HG03565 (cell line): ENCODE measurements around the gene CCDC50.
A peak's percentile ranks its signal among the peaks of the same experiment; 100 is the strongest.

Experiments used
- ATAC-seq: cut with Tn5 transposase; IDR thresholded peaks from one replicate; pipeline ENCODE4 v1.9.1; 2021; ENCODE audit warnings: mild to moderate bottlenecking, moderate library complexity; ENCODE audit not compliant: unreplicated experiment

The CCDC50 gene

DNA sequence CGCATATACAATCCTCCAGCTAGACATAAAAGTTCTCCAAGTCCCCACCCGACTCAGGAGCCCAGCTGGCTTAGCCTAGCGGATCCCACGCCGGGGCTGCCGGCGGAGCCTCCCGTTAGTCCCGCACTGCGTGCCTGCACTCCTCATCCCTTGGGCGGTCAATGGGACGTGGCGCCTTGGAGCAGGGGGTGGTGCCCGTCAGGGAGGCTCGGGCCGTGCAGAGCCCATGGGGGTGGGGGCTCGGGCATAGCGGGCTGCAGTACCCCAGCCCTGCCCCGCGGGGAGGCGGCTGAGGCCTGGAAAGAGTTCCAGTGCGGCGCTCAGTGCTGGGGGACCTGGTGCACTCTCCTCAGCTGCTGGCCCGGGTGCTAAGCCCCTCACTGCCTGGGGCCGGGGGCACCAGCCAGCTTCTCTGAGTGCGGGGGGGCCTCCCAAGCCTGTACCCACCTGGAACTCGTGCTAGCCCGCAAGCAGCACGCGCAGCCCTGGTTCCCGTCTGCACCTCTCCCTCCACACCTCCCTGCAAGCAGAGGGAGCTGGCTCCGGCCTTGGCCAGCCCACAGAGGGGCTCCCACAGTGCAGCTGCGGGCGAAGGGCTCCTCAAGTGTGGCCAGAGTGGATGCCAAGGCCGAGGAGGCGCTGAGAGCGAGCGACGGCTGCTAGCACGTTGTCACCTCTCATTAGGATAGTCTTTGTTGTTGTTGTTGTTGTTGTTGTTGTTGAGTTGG lies 12.2 kb upstream of the CCDC50 start:
- ATAC-seq, result no peak

DNA sequence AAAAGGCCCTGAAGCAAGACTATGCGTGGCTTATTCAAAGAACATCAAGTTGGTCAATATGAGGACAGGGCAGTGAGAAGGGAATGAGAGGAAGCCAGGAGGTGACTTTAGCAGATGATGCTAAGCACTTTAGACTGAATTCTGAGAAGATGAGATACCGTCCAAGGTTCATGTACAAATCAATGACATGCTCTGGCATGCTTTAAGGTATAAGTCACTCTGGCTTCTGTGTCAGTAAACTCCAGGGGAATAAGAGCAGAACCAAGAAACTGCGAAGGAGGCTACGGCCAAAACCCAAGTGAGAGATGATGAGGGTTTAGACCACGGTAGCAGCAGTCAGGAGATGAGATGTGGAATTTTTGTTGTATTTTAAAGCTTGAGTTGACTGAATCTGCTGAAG lies 8.9 kb upstream of the CCDC50 start:
- no peak for ATAC-seq

DNA sequence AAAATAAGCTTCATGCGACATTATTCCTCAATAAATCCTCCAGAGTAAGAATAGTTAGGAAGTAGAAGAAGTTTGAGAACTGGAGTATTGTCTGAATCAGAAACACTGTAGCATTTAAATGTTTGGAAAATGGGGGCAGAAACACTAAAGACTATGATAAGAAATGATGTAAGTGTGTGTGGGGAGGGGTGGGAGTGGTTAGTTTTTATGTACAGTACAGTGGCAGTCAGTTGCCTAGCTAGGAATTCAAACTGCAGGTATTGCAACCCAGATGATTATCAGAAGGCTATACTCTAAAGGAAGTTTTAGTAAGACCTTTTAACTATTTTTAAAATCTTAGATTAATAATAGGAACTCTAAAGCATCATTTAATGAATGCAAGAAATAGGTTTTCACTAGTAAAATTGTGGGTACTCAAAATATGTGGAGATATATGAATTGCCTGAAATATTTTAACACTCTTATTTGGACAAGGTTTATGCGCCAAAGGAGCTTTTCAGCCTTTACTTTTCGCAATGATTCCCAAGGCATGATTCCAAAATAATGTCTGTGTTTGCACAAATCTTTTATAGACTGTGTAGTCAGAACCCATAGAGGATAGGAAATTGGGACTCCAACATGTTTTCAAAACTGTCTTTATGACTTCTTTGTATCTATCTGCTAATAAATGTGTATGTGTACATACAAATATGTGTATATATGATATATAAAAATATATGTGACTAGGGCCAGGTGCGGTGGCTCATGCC lies 8.0 kb upstream of the CCDC50 start:
- no peak for ATAC-seq

DNA sequence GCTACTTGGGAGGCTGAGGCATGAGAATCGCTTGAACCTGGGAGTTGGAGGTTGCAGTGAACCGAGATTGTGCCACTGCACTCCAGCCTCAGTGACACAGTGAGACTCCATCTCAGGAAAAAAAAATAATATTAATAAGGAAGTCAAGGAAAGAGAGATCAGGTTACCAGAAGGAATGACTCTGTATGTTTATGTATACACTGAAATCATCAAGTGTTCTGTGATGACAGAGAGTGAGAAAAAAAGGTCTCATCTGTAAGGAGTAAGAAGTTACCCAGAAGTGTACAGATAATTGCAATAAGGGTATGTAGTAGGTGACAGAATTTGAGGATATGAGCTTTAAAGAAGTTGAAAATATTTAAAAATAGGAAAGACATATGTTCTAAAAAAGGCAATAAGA lies 4.3 kb upstream of the CCDC50 start:
- ATAC-seq, result no peak

DNA sequence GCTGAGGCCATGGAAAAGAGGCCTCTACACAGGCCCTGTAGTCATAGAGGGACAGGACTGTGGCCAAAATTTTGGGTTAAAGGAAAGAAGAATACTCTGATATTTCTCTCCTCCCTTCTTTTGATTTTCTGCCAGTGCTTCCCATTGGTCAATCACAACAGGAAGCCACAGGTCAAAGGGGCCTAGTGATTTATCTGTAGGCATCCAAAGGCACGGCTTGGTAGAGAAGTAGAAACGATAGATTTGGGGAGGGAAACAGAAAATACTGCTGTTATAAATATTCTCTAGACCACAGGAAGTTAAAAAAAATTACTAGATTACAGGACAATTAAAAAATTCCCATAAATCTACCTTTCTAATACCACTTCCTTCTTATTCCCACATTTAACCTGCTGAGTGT lies 1.7 kb upstream of the CCDC50 start:
- no peak for ATAC-seq

DNA sequence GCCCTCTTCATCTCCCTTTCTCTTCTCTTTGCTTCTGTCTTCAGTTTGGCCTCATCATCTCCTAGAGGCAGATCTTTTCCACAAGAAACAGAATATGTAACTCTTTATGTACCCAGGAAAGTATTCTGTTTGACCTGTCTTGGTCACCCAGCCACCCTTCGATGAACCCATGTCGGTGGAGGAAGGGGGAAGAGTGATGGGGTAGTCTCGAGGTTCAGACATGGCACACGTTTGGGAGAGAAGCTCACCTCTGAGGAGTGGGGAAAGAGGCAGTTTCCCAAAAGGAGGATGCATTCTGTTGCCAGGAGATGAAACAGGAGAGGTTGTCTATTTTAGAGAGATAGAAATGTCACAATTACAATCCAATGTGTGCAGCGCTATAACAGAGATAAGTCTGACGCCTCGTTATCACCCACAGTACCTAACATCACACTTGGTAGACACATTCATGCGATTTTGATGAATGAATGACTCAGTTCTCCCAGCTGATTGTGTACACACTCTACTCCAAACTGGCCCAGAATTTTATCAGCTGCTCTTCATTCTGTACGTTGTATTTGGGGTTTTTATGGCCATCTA lies 722 bp upstream of the CCDC50 start:
- ATAC-seq, result no peak

DNA sequence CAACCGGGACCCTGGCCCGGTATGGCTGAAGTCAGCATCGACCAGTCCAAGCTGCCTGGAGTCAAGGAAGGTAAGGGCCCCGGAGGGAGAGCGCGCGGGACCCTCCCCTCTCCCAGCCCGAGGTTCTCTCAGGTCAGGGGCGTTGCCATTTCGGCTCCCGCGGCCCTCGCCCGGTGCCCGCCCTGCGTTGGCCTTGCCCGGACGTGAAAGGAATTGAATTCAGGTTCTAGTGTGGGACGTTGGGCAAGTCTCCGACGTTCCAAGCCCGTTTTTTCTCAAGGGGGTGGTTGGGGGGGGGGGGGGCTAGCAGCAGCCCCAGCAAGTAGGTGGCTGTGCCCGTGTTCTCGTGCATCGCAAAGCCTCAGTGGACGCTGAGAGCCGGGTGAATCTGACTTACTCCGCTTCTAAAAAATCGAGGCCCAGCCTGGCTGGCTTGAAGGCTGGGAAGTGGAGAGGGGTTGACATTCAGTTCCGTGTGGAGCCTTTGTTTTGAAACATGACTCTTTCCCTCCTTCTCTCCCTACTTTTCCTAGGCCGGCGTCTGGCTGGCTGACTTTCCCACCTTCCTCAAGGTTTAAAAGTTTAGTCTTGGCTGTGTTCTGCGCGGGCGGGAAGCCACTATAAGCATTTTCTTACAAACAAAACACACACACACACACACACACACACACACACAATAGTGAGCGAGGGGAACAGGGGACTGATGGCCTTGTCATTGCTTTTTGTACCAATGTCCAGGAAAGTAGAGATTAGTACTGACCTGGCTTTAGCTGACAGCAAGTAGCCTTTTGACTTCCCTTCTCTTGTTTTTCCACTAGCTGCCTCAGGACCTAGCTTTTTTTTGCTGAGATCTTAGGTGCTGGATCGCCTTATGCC lies 698 bp downstream of the CCDC50 start, which contains the start of gene UTS2B:
Gene UTS2B, minus strand, starts transcription at position 873 of the 876 bp plus-strand sequence. CDS start 48,337 bp downstream, outside the sequence.
- peak; percentile 8 for ATAC-seq

DNA sequence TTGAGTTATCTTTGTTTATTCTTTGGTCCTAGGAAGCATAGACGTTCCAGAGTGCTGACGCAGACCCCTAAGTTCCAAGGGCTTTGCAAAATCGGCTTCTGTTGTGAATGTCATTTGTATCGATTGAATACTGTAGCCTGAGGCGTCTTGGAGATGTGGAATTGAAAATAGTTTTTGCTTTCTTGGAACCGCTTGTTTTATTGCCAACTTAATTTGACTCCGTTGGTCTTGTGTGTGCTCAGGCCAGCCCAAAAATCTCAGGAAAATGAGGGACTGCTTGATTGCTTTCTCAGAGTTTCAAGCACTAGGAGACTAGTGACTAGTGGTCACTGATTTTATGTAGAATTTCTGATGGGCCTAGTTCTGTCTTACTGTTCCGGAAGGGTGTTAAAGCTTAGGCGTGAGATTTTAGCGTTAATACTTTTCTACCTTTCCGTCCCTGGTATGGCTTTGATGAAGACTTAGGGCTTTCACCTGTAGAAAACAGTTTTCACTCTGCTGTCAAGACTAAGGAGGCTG lies 1.4 kb downstream of the CCDC50 start:
- no peak for ATAC-seq

DNA sequence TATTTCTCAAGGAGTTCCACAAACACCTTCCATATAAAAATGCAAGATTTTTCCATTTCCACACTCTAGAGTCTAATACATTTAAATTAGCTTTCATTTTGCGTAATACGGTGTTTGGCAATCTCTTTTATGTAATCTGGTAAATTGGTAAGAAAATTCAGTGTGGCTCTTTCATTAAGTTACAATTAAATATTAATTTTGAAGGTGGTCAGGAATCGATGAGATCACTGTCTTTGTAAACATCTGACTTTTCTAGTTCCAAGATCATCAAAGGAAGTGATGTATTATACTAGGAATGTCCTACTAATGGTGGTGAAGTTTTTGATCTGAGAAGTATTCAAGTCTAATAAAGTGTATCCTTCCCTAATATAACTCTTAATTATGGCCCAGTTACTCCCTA lies 2.2 kb downstream of the CCDC50 start:
- ATAC-seq, result no peak

DNA sequence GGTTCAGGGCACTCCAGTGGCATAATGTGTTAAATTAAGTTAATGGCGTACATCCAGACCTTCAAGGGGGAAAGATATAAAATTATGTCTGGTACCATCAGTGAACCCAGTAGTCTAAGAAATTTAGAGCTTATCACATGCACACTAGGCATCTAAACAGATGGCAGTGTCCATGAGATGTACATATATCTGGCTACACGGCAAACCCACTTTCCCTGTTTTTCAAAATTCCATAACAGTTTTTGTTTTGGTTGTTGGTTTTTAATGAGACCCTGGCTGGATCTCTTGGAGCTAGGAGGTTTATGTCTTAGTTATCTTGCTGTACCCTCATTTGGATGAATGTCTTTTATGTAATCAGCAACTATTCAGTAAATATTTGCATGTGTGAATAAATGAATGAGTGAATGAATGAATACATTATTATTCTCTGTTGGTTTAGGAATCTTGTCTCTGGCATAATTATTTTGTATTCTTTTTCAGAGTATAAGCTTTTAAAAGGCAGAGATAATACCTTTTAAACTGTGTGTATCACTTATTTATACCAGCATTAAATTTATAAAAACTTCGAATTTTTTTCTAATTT lies 4.2 kb downstream of the CCDC50 start:
- no peak for ATAC-seq

DNA sequence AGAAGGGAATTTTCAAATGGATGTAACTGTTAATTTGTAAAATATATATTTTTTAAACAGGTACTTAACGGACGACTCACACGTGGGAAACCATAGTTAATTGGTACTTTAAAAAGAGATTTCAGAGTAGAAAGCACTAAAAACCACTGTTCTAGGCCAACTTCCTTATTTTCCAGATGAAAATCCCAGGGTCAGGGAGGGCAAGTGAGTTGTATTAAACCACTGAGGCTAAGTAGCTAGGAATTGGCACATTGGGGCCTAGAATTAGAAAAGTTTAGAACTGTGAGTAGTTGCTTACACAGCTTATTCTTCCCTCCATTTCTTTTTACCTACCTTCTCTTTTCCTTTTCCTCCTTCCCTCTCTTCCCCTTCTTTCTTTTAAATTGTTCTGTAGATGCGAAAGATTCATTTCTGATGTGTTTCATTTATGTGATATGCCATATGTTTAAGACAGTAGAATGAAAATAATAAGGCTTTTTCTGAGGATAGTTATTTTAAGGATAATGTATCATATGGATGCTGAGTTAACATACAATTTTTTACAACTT lies 5.2 kb downstream of the CCDC50 start:
- no peak for ATAC-seq

DNA sequence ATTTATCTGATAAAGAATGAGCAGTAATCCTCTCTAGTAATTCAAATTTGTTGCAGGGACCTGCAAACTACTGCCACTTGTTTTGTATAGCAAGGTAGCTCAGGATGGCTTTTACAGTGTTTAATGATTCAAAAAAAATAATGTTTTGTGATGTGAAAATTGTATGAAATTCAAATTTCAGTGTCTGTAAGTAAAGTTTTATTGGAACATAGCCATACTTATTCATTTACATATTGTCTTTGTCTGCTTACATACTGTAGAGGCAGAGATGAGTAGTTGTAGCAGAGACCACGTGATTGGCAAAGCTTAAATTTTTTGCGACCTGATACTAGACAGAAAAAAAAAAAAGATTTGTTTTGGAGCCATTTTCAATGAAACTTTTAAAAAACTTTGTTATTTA lies 7.6 kb downstream of the CCDC50 start:
- peak; percentile 33 for ATAC-seq

DNA sequence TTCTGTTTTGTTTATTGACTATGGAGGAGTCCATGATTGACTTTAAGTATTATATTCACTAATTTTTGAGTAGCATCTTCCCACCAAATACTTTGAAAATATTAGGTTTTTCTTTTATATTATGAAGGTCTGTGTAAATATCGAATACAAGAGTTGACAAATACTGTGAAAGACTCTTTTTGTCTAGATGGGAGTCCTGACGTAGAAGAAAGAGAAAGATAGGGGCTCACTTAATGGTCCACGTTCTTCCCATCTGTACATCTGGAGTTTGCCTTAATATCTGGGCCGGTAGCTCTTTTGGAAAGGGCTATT lies 8.9 kb downstream of the CCDC50 start:
- no peak for ATAC-seq

DNA sequence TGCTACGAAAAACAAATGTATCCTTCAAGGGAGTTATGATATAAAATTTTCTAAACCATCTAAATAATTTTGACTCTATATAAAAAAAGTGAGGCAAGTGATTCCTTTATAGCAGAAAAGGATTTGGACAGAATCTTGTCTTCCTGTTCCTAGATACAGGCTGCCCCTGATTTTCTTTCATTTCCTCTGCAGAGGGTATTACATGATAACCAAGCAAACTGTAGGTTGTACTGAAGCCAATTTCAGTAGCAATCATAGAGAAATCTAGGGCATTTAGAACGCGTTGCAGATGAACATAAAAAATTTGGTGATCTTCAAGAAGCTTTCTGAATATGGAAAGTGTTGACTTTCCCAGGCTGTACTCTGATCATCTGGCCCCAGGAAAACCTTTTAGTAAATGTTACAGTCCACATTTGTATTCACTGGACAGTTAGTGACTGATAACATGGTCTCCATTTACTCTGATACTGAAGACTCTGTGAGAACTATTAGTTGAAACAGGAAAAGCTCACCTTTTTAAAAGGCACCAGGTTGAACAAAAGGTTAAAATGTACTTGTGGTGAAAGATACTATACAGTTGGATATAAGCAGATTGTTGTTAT lies 10.2 kb downstream of the CCDC50 start:
- no peak for ATAC-seq

DNA sequence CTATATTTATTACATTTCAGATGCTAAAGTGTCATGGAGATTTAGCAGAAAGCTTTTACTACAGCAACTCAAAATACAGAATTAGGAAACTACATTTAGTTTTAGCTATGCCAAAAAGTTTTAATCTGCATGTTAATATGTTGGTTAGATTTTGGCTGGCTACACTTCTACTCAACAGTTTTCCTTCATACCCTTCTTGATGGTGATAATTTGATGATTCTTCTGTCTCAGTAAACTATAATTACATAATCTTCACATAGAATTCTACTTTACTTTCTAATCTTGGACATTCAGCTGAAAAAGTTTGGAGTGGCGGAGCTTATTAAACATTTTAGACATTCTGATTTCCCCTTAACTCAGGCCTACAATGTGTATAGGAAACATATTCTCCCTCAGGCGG lies 11.2 kb downstream of the CCDC50 start:
- no peak for ATAC-seq

DNA sequence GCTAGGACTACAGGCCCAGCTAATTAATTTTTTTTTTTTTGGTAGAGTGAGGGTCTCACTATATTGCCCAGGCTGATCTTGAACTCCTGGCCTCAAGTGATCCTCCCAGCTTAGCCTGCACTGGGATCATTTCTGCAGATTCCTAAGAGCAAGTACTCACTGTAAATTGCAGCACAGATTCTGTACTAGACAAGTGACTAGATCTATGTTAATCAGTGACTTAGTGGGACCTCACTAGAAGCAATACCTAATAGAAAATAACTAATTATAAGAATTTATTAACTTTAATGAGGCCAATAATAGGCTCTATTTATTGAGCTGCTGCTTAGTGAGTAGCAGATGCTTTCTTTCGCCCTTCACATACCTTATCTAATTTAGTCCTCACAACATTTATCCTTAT lies 11.8 kb downstream of the CCDC50 start:
- no peak for ATAC-seq

DNA sequence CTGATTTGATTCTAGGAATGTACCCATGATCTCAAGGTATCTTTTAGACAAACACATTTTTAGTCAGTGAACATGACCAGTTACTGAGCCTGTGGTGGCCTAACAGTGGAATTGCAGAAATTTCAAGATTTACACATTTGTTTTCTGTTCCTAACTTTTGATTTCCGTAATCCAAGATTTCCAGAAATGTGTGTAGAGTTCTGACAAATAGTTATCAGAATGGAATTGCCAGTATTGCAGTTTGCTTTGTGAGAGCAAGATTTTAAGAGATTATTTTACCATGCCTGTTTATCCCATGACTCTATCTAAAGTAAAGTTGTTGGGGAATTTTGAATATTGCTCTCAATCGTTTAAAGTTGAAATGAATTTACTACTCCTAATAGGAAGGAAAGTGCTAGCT lies 12.8 kb downstream of the CCDC50 start:
- ATAC-seq, result no peak

DNA sequence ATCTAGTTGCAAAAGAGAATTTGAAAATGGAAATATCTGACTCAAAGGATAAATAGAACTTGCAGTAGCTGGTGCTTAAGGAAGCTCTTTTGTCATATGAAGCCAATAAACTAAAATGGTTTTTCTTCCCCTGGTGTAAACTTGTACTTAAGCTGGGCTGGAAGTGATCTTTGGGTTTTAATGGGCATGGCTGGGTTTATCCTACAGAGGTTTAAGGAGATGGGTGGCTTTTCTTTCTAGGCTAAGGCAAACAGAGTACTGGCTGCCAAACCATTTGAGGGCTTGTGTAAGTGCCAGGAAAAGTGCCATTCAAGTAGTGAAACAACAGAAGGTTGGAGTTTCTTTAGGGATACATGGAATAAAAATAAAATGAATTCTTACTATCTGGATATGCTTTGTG lies 13.2 kb downstream of the CCDC50 start:
- no peak for ATAC-seq

DNA sequence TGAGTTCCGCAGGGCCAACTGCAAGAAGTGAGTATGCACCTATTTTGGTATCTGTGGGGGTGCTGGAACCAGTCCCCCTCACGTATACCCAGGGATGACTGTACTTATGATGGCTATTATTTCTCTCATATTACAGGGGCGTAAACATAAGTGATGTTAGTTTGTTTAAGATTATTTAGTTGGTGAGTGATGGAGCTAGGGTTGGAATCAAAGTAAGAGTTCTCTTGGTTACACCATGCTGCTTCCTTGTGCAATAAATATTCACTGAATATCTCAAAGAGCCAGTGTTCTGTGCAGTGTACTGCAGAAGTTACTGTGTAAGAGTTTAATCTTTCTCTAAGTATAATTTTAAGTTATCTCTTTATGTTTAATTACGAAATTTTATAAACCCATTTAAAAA lies 13.9 kb downstream of the CCDC50 start:
- no peak for ATAC-seq

DNA sequence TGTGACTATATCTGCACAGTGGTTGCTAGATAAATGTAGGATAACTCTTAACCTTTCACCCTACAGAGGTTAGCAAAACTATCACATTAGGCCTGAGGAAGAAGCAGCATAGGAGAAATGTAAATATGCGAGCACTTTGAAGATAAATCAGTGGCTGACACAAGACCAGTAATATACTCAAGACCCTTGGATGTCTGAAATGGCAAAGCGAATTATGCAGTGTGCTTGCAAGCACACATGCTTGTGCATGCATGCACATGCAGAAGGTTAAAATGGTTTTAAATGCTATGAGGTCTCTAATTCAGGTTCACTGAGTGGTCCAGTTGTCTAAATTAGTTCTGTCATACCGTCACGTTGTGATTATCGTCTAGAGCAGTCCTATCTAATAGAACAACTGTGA lies 14.7 kb downstream of the CCDC50 start:
- no peak for ATAC-seq
